Lower leg skin (tissue), 3 donors: Measurements from ENCODE around the gene RASA3.

ENCODE experiments used
- CTCF ChIP-seq, 3 donors: fragments of 450-650 bp; IDR thresholded peaks; one replicate each; pipeline ENCODE4 v1.5.1; 2016; ENCODE audit warnings: antibody characterized with exemption in 3 of 3, mild to moderate bottlenecking in 3 of 3, moderate library complexity in 2 of 3
- POLR2A ChIP-seq, 2 donors: fragments of 450-650 bp; IDR thresholded peaks; one replicate each; pipeline ENCODE4 v1.6.1; 2016 to 2017; ENCODE audit warnings: antibody characterized with exemption in 2 of 2, mild to moderate bottlenecking in 1 of 2, moderate library complexity in 1 of 2

GRCh38 chr13:113939944-113940297 is 192.5 kb downstream of the RASA3 start:
- TF ChIP-seq CTCF (IDR thresholded peaks at IDR 0.05): no peak
- no peak for TF ChIP-seq POLR2A (IDR thresholded peaks at IDR 0.05)
